PC-3 (cell line): Measurements from ENCODE around the gene CNOT8. TPM values are rescaled to one million over a fixed set of nuclear protein-coding genes. Genes with fewer than 3 reads are reported as not detected.

Experiments
- ATAC-seq: fragments of 200-7000 bp; cut with Tn5 transposase; 2 replicates; pipeline ENCODE4 v1.9.1; 2020; ENCODE audit warnings: mild to moderate bottlenecking, moderate library complexity
- BruUV-seq: library from RNA; stranded (reverse); fragments of 400-500 nt; replicated peaks from 2 replicates; lab custom pipeline; 2021; lab: Mats Ljungman, UMichigan
- CTCF ChIA-PET: fragments of 300-600 bp; sonication (Branson Sonifier 250); formaldehyde crosslinking; loops from one replicate; lab custom pipeline; 2022; ENCODE audit warnings: antibody characterized with exemption; lab: Charles Lee
- POLR2A ChIA-PET: fragments of 300-600 bp; sonication (Branson Sonifier 250); formaldehyde crosslinking; loops from one replicate; lab custom pipeline; 2022; ENCODE audit warnings: antibody characterized with exemption; ENCODE audit not compliant: unreplicated experiment; lab: Charles Lee
- DNase-seq: peaks from one replicate; pipeline ENCODE4 v3.0.0-alpha.2; 2015
- H2AFZ ChIP-seq: fragments of 300-600 bp; sonication (generic); 2 replicates; pipeline ENCODE4 v1.6.0; 2016; ENCODE audit warnings: antibody characterized with exemption, low read length
- H3F3A ChIP-seq: fragments of 300-600 bp; sonication (generic); one replicate; pipeline ENCODE4 v1.6.0; 2017; ENCODE audit warnings: antibody characterized with exemption, low read length, control low read depth, mild to moderate bottlenecking; ENCODE audit not compliant: unreplicated experiment
- H3K27ac ChIP-seq: fragments of 300-600 bp; sonication (generic); 2 replicates; pipeline ENCODE4 v1.5.1; 2016; ENCODE audit warnings: mild to moderate bottlenecking, low read length
- H3K27me3 ChIP-seq: fragments of 300-600 bp; sonication (generic); 2 replicates; pipeline ENCODE4 v1.6.1; 2016; ENCODE audit warnings: low read length, mixed read lengths
- H3K36me3 ChIP-seq: fragments of 300-600 bp; sonication (generic); 2 replicates; pipeline ENCODE4 v1.6.1; 2016; ENCODE audit warnings: low read depth, mixed run types, low read length, mixed read lengths
- H3K4me1 ChIP-seq: fragments of 300-600 bp; sonication (generic); 2 replicates; pipeline ENCODE4 v1.5.1; 2016; ENCODE audit warnings: low read length; ENCODE audit not compliant: insufficient read depth
- H3K4me2 ChIP-seq: fragments of 300-600 bp; sonication (generic); 2 replicates; pipeline ENCODE4 v1.6.0; 2016; ENCODE audit warnings: low read length
- H3K4me3 ChIP-seq: fragments of 300-600 bp; sonication (generic); 2 replicates; pipeline ENCODE4 v1.5.1; 2016; ENCODE audit warnings: mild to moderate bottlenecking, low read length, mixed read lengths
- H3K79me2 ChIP-seq: fragments of 300-600 bp; sonication (generic); 2 replicates; pipeline ENCODE4 v1.6.1; 2017; ENCODE audit warnings: low read length, mixed read lengths
- H3K9ac ChIP-seq: fragments of 300-600 bp; sonication (generic); 2 replicates; pipeline ENCODE4 v1.6.0; 2016; ENCODE audit warnings: mild to moderate bottlenecking, low read length
- H3K9me2 ChIP-seq: fragments of 300-600 bp; sonication (generic); replicated peaks from 2 replicates; pipeline ENCODE4 v1.6.1; 2016; ENCODE audit warnings: mixed run types, low read length, mixed read lengths
- H3K9me3 ChIP-seq: fragments of 300-600 bp; sonication (generic); 2 replicates; pipeline ENCODE4 v1.6.1; 2016; ENCODE audit warnings: low read length, mixed read lengths
- H4K20me1 ChIP-seq: fragments of 300-600 bp; sonication (generic); 2 replicates; pipeline ENCODE4 v1.6.1; 2016; ENCODE audit warnings: low read length, mixed read lengths
- CTCF ChIP-seq: fragments of 300-600 bp; sonication (generic); conservative IDR thresholded peaks from 2 replicates; pipeline ENCODE4 v1.5.1; 2017; ENCODE audit warnings: antibody characterized with exemption, low read depth, mild to moderate bottlenecking, low read length
- EZH2 ChIP-seq: fragments of 300-600 bp; sonication (generic); IDR thresholded peaks from one replicate; pipeline ENCODE4 v1.6.1; 2017; ENCODE audit warnings: antibody characterized with exemption, mild to moderate bottlenecking, low read length; ENCODE audit not compliant: unreplicated experiment
- EZH2phosphoT487 ChIP-seq: fragments of 300-600 bp; sonication (generic); IDR thresholded peaks from 2 replicates; pipeline ENCODE4 v1.6.1; 2018; ENCODE audit warnings: mild to moderate bottlenecking, antibody characterized with exemption, low read length, borderline replicate concordance
- intact Hi-C: fragments of 100-400 bp; cut with micrococcal nuclease; formaldehyde crosslinking; loops from 2 replicates; pipeline ENCODE4 v1.9.0; 2023
- total RNA-seq: library from RNA; depleted of rRNA; stranded (reverse); fragments of >200 nt; gene quantifications from 2 replicates; pipeline ENCODE4 v1.2.3, GENCODE V29; 2014

Gene CNOT8
- total RNA-seq, 1 experiment from 2014 or later, result 26.2 TPM

- no peak overlapping the region for H3K4me3 ChIP-seq
- no peaks in the 10 kb centered on the region for H3K9me3 ChIP-seq
- no peaks in the 10 kb centered on the region for H3K79me2 ChIP-seq
- H3K36me3 ChIP-seq, result no peaks in the 10 kb centered on the region
- no peaks in the 10 kb centered on the region for H3F3A ChIP-seq
- no peaks in the 10 kb centered on the region for H3K9me2 ChIP-seq
- BruUV-seq, result no TSS peak
- H3K27me3 ChIP-seq, result no peaks in the 10 kb centered on the region
- no peaks in the 10 kb centered on the region for H3K4me1 ChIP-seq
- TF ChIP-seq EZH2 (no peak), EZH2phosphoT487 (no peak), CTCF (no peak)
- H3K27ac ChIP-seq, result no peak overlapping the region
- H2AFZ ChIP-seq, result no peak overlapping the region
- DNase-seq, result no peak
- no peak for ATAC-seq
- no peak overlapping the region for H3K9ac ChIP-seq
- ChIA-PET POLR2A (no interaction called here), CTCF (no interaction called here)
- H3K4me2 ChIP-seq, result no peak overlapping the region
- intact Hi-C loops, result no loop called here
- no peaks in the 10 kb centered on the region for H4K20me1 ChIP-seq
Measured at GRCh38 chr5:154849264-154849785, 9.1 kb upstream of the CNOT8 start.

GRCh38 chr5:154849791-154850201 is 8.6 kb upstream of the CNOT8 start:
- H2AFZ ChIP-seq, result no peak overlapping the region
- DNase-seq, result no peak
- no peak overlapping the region for H3K9ac ChIP-seq
- no peak overlapping the region for H3K27ac ChIP-seq
- no peak for TF ChIP-seq EZH2phosphoT487
- TF ChIP-seq EZH2, result no peak
- no peak for TF ChIP-seq CTCF
- no peaks in the 10 kb centered on the region for H4K20me1 ChIP-seq
- H3K27me3 ChIP-seq, result no peaks in the 10 kb centered on the region
- no peak overlapping the region for H3K4me3 ChIP-seq
- ChIA-PET POLR2A (no interaction called here), CTCF (no interaction called here)
- H3K36me3 ChIP-seq, result no peaks in the 10 kb centered on the region
- H3K4me1 ChIP-seq, result no peaks in the 10 kb centered on the region
- intact Hi-C loops, result no loop called here
- no peaks in the 10 kb centered on the region for H3K79me2 ChIP-seq
- H3K9me3 ChIP-seq, result no peaks in the 10 kb centered on the region
- H3F3A ChIP-seq, result no peaks in the 10 kb centered on the region
- no peak overlapping the region for H3K4me2 ChIP-seq
- no peak for ATAC-seq
- BruUV-seq, result no TSS peak
- no peaks in the 10 kb centered on the region for H3K9me2 ChIP-seq

GRCh38 chr5:154850255-154851062 is 8.0 kb upstream of the CNOT8 start, which contains the start of gene FAXDC2:
FAXDC2 (minus strand) TSS chr5:154850603; CDS start chr5:154838178, 12,425 bp downstream.
- H3K4me2 ChIP-seq, result no peak within 1 kb of the TSS
- H3K4me3 ChIP-seq, result no peak within 1 kb of the TSS
- H3K79me2 ChIP-seq, result no peaks in the 10 kb centered on the region
- ChIA-PET POLR2A (no interaction called here), CTCF (no interaction called here)
- no peaks in the 10 kb centered on the region for H3K9me3 ChIP-seq
- H4K20me1 ChIP-seq, result no peaks in the 10 kb centered on the region
- H3K9me2 ChIP-seq, result no peaks in the 10 kb centered on the region
- no peaks in the 10 kb centered on the region for H3K4me1 ChIP-seq
- no peak within 1 kb of the TSS for H3K27ac ChIP-seq
- no peak for ATAC-seq
- intact Hi-C loops, result no loop called here
- H3K27me3 ChIP-seq, result no peaks in the 10 kb centered on the region
- no peaks in the 10 kb centered on the region for H3F3A ChIP-seq
- no peak for DNase-seq
- no peak within 1 kb of the TSS for H3K9ac ChIP-seq
- BruUV-seq, result no TSS peak
- no peaks in the 10 kb centered on the region for H3K36me3 ChIP-seq
- H2AFZ ChIP-seq, result no peak within 1 kb of the TSS
- TF ChIP-seq EZH2phosphoT487 (no peak), CTCF (no peak), EZH2 (no peak)
